Bone marrow (tissue), 2 donors: ENCODE data around the gene ZNF317.
A peak's percentile ranks its signal among the peaks of the same experiment; 100 is the strongest.

Experiments
- DNase-seq, 2 donors: peaks; one replicate each; lab custom pipeline; 2025; lab: John Stamatoyannopoulos, UW

The ZNF317 gene

GRCh38 chr19:9140159-9140874, at the start of gene ZNF317:
TSS of gene ZNF317 (plus strand) at chr19:9140397. CDS start at chr19:9156017, 15,620 bp downstream.
- peak; percentile 69 to 93 for DNase-seq

GRCh38 chr19:9107375-9107774, 32.8 kb upstream of the ZNF317 start, which contains the start of gene OR7G2:
TSS of gene OR7G2 (minus strand) at chr19:9107475. CDS start at chr19:9103243, 4,232 bp downstream.
- no peak for DNase-seq

GRCh38 chr19:9109959-9110358, 30.2 kb upstream of the ZNF317 start:
- no peak for DNase-seq

- DNase-seq = no peak
These were observed 24.8 kb upstream of the ZNF317 start, which contains the start of gene OR7G1 for GRCh38 chr19:9115307-9115813. TSS of gene OR7G1 (minus strand) at chr19:9115763. CDS start at chr19:9115763, 0 bp downstream.

- DNase-seq = no peak
These were observed 23.6 kb upstream of the ZNF317 start for GRCh38 chr19:9116547-9116946.

- DNase-seq = no peak
These were observed 13.2 kb upstream of the ZNF317 start, which contains the start of gene OR7G3 for GRCh38 chr19:9126900-9127405. TSS of gene OR7G3 (minus strand) at chr19:9126950. CDS start at chr19:9126950, 0 bp downstream.

DNA sequence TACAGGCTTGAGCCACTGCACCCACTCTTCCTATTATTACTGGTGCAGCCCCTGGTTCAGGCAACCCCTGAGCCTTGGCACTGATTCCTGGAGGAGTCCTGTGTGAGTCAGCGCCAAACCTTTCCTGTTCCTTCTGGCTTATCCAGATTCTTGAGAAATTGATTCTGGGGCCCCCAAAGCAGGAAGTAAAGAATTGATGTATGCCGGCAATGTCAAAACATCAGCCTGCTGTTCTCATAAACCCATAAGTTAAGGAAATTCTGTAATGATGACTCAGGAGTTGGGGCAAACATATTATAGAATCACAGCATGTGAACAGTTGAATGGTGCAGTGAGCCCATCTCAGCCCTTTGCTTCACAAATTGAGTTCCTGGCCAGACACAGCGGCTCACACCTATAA, 12.0 kb upstream of the ZNF317 start:
- no peak for DNase-seq

DNA sequence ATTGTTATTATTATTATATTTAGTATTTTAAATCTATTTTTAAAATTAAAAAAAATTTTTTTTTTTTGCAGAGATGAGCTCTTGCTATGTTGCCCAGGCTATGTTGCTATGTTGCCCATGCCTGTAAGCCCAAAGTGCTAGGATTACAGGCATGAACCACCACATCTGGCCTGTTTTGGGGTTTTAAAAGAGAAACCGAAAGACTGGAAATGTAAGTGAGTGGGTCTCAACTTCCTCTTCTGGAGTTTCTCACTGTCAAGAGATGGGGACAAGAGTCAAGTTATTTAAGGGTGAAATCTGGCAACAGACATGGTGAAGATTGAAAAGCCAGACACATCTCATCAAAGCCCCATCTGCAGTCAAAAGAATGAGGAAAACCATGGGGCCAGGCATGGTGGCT, 9.2 kb upstream of the ZNF317 start:
- DNase-seq = peak in 1 of 2 donors; percentile 73

DNA sequence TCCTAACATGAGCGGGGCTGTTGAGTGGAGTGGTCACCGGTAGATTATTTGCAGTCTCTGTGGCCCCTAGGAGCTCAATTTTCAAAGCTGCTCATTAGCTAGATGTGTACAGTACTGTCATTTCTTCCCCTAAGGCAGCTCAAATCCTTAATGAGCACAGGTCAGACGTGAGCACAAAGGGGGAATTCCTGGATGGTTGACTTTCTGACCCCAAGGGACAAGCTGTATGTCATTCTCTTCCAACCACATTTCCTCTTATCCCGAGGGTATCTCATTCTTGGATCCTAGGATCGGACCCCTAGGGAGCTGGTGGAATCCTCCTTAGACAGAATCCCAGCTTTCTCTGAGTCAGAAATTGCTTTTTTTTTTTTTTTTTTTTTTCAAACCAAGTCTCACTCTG, 7.8 kb upstream of the ZNF317 start:
- DNase-seq = no peak

DNA sequence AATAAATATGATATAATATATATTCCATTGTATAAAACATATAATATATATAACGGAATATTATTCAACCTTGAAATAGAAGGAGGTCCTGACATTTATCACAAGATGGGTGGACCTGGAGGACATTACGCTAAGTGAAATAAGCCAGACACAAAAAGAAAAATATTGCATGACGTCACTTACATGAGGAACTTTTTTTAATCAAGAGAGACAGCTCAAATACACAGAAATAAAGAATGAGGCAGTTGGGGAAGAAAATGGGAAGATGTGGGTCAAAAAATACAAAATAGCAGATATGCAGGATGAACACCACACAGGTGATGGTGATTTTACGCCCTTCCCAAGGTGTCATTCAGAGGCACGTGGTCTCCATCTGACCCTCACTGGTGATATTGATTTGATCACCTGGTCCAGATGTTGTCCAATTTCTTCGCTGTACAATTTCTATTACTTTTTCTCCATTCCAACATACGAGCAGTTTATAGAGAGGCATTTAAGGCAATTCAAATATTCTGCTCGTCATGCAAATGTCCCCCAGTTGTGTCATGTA, 513 bp upstream of the ZNF317 start:
- DNase-seq = no peak

GRCh38 chr19:9144920-9145319, 4.7 kb downstream of the ZNF317 start:
- no peak for DNase-seq

DNA sequence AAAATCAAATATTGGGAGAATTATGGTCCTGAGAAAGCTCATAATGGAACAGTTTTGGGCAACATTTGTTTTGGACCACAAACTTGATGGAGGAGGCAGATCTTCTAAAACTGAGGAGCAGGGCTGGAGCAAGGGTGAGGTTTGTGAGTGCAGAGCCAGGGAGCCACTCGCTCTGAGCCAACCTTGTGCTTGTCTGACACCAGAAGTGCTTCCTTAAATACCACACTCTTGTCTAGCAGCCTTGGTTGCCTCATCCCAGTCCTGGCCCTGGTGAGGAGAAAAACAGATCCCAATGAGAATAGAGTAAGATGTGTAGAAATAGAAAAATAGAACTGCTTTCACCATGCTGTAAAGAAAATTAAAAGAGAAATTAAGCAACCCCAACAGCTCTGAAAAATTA, 6.7 kb downstream of the ZNF317 start:
- DNase-seq = no peak

- no peak for DNase-seq
These were observed 8.5 kb downstream of the ZNF317 start for GRCh38 chr19:9148697-9149096.

GRCh38 chr19:9149997-9150396, 9.8 kb downstream of the ZNF317 start:
- no peak for DNase-seq

- DNase-seq = no peak
These were observed 10.5 kb downstream of the ZNF317 start for GRCh38 chr19:9150650-9151049.

- no peak for DNase-seq
These were observed 11.2 kb downstream of the ZNF317 start for GRCh38 chr19:9151367-9151766.

DNA sequence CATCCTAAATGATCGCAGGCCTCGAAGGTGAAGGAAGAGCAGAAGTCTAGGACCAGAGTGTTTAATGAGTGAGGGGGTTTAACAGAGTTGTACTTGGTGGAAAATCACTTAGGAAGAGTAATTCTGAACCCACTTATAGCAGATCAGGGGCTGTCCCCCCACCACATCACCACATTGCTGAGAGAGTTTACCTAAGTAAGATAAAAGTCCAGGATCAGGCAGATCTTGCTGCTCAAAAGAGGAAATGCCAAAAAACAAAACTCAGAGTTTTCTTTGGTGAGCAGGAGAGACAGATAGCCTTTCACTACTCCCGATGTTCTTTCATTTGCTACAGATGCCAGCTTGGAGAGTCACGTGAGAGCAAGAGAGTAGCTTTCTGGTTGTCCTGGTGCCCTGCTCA, 15.4 kb downstream of the ZNF317 start:
- DNase-seq = no peak

DNA sequence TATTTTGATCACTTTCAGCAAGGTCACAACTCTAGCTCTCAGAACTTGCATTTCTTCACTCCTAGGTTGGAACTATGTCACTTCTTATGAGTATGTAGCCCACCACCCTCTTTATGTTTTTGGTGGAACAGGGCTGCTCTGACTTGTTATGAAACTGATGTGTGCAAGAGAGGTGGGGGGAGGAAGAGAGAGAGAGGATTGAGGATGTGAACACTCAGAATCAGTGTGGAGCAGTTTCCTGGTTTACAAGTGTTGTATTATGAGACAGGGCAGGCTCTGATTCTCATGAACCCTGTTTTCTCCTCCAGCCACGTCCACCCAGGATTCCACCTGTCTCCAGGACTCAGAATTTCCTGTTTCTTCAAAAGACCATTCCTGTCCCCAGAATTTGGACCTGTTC, 16.1 kb downstream of the ZNF317 start:
- DNase-seq = no peak

DNA sequence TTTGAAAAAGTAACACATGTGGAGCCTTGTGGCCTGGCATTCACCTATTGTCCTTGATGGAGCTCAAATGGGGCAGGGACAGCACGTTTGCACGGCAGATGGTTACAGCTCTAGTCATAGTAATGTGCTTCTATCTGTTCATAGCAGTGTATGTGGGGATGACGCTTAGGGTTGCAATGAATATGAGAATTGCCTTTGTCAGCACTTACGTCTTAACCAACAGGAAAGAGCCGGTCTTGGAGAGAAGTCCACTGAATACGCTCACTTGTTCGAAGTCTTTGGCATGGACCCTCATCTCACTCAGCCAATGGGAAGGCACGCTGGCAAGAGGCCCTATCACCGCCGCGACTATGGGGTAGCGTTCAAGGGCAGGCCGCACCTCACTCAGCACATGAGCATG, 19.7 kb downstream of the ZNF317 start:
- DNase-seq = no peak

GRCh38 chr19:9161427-9161826, 21.2 kb downstream of the ZNF317 start:
- DNase-seq = no peak

GRCh38 chr19:9165261-9165660, 25.1 kb downstream of the ZNF317 start:
- no peak for DNase-seq

GRCh38 chr19:9166846-9167245, 26.6 kb downstream of the ZNF317 start:
- DNase-seq = no peak

DNA sequence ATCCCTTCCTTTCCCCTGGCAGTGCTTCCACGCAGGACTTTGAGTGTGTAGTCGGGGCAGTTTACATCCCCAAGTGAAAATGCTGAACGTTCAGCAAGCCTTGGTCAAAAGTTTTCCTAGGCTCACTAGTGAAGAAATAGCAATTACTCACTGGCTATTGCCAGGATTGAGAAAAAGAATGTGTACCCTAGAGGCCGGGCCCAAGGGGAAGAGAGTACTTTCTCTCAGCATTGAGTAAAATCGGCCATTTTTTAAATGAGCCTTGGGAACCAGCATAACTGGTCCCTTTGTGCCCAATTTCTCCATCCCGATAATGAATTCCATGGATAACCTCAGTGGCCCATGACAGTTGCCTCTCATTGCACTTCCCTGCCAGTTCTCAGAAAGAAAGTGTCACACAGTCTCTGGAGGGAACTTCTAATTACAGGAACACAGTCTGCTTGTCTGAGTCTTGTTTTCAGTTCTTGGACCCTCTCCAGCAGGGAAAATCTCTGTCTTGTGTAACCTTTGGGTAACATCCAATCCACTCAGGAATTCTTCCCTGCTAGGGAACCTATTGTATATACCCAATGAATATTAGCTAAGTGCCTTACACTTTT, 31.3 kb downstream of the ZNF317 start:
- DNase-seq = no peak
